CD1c-positive myeloid dendritic cell (primary cell): Measurements from ENCODE around the gene ACYP1.
"Not testable (repeated sequence)": the region's sequence is repeated elsewhere in the genome, so short reads cannot be mapped to it uniquely, and the experiment has no call there.

Source experiments
- DNase-seq: peaks from one replicate; pipeline ENCODE4 v3.0.0-alpha.2; 2016; ENCODE audit errors: extremely low spot score

The ACYP1 gene

GRCh38 chr14:75068294-75069120, 4.7 kb upstream of the ACYP1 start:
- DNase-seq = no peak

- DNase-seq = not testable (repeated sequence)
These were observed 3.9 kb upstream of the ACYP1 start for GRCh38 chr14:75067765-75068164.

DNA sequence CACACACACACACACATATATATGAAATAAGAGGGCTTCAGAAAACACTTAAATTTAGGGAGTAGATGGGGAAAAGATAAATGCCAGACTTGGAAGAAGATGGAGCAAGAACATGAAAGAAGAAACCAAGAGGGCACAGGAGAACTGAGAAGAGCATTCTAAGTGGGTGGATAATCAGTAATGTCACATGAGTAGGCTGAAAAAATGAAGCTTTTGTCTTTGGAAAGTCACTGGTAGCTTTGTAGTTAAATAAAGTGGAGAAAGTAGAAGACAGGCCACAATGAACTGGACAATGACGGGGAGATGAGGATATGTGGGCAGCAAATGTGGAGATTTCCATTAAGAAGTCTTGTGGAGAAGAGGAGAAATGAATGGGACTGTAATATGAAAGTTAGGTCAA, 3.4 kb upstream of the ACYP1 start:
- DNase-seq = peak; percentile 47

- DNase-seq = peak; percentile 64
These were observed 2.9 kb upstream of the ACYP1 start for GRCh38 chr14:75066691-75067090.

DNA sequence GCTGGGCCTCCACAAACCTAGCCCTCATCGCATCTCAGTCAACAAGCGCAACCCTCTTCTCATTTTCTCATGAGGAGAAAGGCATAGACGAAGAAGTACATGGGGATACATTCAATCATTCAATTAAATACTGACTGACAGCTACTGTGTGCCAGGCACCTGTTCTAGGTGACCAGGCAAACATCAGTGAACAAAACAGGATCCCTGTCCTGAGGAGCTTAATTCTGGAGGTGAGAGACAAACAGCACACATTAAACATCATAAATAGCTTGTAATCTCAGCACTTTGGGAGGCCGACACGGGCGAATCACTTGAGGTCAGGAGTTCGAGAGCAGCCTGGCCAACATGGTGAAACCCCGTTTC, 362 bp upstream of the ACYP1 start:
- no peak for DNase-seq

- no peak for DNase-seq
These were observed 811 bp downstream of the ACYP1 start for GRCh38 chr14:75063013-75063412.

DNA sequence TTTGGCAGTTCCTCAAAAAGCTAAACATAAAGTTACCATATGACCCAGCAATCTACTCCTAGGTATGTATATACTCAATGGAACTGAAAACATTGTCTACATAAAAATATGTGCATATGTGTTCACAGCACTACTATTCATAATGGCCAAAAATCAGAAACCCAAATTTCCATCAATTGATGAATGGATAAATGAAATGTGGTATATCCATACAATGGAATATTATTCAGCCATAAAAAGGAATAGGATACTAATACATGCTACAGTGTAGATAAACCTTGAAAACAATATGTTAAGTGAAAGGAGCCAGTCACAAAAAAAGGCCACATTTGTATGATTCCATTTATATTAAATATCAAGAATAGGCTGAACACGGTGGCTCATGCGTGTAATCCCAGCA, 3.4 kb downstream of the ACYP1 start:
- no peak for DNase-seq

DNA sequence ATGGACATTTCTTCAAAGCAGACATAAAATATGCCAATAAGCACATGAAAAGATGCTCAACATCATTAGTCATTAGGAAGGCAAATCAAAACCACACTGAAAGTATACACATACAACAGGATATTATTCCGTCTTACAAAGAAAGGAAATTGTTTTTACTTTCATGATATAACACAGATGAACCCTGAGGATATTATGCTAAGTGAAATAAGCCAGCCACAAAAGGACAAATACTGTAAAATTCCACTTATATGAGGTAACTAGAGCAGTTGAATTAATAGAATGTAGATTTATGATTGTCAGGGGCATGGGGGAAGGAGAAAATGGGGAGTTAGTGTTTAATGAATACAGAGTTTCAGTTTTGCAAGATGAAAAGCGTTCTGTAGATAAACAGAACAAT, 4.2 kb downstream of the ACYP1 start:
- DNase-seq = no peak

DNA sequence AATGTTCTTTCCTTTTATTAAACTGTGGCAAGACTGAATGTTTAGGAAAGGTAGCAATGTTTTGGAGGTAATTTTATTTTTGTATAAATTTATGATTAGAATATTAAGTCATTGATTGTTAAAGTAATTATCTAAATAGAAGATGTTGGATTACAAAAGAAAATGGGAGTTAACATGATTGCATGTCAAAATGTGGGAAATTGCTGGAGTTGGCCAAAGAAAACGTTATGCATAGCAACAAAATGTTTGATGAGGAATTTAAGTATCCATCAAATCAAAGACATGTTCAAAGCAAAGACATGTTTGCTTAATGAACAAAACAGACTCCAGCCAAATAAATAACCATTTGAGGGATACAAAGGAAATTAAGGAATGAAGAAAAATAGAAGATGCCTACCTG, 9.4 kb downstream of the ACYP1 start:
- no peak for DNase-seq

DNA sequence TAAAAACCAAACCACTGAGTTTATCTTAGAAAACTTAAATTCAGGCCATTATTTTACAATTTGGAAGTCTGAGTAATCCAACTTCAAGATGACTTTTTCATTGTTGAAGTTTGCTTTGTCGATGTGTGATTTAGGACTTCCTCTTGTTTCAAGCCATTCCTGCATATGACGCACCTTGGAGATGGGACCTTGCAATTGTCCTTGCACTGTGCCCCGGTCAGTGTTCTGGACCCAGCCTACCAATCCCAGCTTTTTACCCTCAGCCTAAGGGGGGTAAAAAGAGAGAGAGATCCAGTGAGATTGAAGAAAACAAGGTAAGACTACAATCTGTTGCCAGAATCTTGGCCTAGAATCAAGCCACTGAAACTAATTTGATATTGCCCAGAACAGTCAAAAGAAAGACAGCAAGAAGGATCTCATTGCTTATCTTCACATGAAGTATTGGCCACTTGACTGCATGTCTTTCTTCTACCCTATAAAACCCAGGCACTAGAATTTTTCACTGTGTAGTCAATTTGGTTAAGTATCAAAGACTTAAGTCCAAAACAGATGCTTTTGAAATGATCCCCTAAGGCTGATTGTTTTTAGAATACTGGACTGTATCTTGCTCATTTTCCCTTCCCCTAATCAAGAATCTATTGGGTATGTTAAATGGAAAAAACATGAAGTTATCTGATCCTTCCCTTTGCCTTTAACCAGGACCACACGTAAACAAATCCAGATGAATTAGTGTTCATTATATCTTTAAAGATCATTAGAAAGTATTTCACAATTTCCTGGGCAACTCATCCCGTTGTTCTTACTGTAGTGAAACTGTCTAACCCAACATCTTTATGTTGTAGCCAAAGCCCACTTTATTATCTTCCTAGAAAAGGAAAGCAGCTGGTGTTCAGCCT, 10.2 kb downstream of the ACYP1 start:
- DNase-seq = no peak

- DNase-seq = no peak
These were observed 12.3 kb downstream of the ACYP1 start for GRCh38 chr14:75051556-75051899.

DNA sequence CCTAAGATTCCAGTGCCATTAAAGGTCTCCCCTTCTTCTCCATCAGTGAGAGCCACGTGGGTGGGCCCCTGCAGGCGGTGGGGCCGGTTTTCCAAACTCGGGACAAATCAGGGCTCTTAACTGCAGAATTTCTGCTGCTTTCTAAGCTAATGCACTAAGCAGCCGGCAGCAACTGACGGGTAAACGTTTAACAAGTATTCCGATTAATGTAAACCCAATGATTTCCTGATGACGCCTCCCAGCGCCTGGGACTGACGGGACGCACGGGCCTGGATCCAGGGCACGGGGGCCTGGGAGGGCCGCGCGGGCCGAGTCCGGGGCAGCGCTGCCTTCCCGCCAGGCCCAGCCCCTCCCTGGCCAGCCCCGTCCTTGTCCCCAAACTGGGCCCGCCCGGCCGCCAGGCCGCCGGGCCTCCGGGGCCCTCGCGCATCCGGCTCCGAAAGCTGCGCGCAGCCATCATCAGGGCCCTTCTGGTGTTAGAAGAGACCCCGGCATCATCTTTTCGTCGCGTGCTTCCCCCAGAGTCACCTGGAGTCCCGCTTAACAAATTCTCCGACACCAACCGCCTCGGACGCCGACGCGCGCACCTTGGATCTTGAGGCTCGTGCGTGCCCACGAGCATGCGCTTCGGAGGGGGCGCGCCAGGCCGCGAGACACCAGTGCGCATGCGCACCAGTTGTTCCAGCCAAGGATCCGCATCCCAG, 12.8 kb downstream of the ACYP1 start, which contains the start of gene MLH3:
TSS of gene MLH3 (minus strand) at position 616 of the 704 bp plus-strand sequence. CDS start 1,812 bp downstream, outside the sequence.
- DNase-seq = peak; percentile 90

DNA sequence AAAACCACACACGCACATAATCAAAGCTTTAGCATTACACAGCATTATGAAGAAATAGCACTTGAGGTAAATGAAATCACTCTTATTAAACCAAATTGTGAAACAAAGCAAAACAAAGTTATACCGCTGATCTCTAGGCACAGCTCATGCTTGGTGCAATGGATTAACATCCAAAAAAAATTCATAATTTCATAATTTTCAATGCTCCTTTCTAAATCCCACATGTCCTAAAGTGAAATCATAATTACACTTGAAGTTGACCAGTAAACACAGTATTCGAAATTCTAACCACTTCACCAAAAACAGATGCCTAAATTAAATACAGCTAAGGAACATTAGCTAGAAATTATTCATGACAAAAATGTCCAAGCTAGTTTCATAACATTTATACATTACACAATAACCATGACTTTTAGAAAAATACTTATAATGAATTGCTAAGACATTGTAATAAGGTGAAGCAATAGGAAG, 14.1 kb downstream of the ACYP1 start:
- peak; percentile 23 for DNase-seq

DNA sequence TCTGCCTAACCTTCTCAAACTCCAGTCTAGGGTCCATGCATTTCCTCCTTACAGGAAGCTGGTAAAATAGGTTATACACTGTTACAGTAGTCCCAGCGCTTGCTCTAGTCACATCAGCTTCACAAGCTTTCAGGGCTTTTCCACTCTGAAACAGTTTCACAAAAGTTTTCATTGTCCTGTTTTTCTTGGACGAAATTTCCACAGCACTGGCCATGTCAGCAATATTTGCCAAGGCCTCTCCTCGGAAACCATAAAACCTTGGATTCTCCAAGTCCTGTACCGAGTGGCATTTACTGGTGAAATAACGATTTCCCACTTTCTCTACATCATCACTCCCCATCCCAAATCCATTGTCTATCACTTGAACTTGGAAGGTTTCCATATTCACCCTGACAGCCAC, 14.7 kb downstream of the ACYP1 start:
- DNase-seq = no peak

GRCh38 chr14:75048101-75048500, 15.7 kb downstream of the ACYP1 start:
- DNase-seq = no peak

DNA sequence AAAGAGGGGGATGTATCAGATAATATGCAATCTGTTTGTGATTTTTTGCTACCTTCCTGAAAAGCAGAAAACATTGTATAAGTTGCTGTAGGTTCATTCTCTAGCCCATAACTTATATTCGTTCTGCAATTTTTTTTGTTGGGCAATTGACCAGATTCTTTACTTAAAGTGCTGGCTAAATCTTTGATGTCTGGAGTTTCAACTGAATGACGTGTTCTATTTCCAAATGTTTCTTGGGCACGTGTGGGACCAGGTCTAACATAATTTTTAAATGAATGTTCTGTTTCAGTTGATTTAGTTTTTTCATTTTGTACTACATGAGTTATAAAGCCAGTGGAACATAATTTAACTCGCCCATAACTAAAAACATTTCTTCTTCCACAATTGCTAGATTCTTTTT, 16.3 kb downstream of the ACYP1 start:
- no peak for DNase-seq

DNA sequence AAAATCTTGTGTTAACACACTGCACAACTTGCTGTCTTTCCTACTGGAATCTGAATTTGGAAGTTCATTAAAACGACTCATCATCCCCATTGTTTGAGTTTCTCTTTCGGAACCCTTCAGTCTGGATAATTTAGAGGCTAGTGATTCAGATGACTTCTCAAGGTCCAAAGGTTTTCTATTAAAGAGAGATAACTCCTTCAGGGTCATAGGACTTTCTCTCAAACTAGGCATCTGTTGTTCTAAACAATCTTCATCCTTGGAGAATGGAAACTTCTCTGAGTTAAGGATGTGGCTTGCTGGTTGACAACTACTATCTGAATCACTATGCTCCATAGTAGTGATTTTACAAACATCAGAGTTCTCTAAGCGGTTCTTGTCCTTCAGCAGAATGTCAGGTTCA, 16.9 kb downstream of the ACYP1 start:
- DNase-seq = no peak

- DNase-seq = no peak
These were observed 17.5 kb downstream of the ACYP1 start for GRCh38 chr14:75046275-75046674.

GRCh38 chr14:75044752-75045151, 19.1 kb downstream of the ACYP1 start:
- no peak for DNase-seq

DNA sequence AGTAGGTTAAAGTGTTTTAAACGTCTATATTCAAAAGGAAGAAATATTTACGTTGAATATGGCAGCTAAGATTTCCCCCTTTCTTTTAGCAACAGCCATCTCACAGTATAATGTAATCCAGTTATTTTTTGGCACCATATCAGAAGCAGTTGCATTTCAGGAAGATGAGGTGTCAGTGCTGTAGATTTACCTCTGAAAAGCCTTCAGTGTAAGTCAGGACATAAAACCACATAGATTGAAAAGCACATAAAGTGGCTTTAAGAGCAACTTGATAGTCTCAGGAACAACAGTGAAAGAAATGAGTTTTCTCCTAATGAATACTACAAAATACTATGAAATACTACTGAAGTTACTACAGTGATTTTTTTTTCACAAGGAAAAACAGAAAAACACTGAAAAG, 19.5 kb downstream of the ACYP1 start:
- no peak for DNase-seq

GRCh38 chr14:75042035-75042434, 21.8 kb downstream of the ACYP1 start:
- no peak for DNase-seq

GRCh38 chr14:75041613-75042012, 22.2 kb downstream of the ACYP1 start:
- no peak for DNase-seq
